HG02798 (cell line): ENCODE results near the gene CABP1.

Experiments used
- ATAC-seq: cut with Tn5 transposase; IDR thresholded peaks from one replicate; pipeline ENCODE4 v1.9.1; 2021; ENCODE audit warnings: mild to moderate bottlenecking; ENCODE audit not compliant: unreplicated experiment, poor library complexity

CABP1 gene

GRCh38 chr12:120689397-120690082 is 49.1 kb downstream of the CABP1 start:
- ATAC-seq: no peak

DNA sequence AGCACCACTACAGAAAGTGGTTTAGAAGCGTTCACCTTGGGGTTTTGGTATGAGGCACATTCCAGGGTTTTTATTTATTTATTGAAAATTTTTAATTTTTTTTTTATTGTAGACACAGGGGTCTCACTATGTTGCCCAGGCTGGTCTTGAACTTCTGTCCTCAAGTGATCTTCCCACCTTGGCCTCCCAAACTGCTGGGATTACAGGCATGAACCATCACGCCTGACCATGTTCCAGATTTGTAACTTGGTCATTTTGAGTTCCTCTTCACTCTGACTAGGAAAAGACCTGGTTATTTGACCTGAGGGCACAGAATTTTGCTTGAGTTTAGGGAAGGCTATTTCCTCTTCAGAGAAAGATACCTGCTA is 49.6 kb downstream of the CABP1 start:
- ATAC-seq: no peak

- ATAC-seq: no peak
Observed at GRCh38 chr12:120690978-120691377, 50.6 kb downstream of the CABP1 start.

DNA sequence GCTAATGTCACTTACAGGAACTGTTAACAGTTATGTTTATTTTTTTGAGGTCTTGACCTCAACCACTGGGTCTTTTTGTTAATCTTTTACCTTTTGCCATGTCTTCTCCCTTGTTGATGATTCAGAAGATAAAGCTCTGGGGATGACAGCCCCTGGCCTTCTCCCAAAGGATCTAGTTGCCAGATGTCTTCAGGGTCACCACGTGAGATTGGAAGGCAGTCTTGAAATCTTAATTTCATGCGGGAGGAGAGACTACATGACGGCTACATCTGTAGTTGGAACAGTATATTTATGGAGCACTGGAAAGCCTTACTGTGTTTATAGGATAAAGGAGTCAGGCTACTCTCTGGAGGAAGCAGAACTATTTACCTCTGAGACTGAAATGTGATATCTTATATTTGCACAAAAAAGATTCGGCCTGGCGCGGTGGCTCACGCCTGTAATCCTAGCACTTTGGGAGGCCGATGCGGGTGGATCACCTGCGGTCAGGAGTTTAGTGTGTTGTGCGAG is 52.2 kb downstream of the CABP1 start:
- no peak for ATAC-seq

DNA sequence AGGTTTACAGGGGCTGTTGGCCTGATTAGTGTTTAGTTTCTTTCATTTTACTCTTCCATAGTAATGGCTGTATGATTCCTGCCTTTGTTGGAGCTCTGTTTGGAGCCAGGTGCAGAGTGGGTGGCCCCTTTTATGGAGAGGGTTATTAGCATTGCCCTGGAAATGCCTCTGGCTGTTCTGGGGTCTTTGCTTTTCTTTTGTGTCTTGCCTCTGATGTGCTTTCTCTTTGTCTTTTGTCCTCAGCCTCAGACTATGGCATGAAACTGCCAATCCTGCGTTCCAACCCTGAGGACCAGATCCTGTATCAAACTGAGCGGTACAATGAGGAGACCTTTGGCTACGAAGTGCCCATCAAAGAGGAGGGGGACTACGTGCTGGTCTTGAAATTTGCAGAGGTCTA is 53.4 kb downstream of the CABP1 start:
- no peak for ATAC-seq

DNA sequence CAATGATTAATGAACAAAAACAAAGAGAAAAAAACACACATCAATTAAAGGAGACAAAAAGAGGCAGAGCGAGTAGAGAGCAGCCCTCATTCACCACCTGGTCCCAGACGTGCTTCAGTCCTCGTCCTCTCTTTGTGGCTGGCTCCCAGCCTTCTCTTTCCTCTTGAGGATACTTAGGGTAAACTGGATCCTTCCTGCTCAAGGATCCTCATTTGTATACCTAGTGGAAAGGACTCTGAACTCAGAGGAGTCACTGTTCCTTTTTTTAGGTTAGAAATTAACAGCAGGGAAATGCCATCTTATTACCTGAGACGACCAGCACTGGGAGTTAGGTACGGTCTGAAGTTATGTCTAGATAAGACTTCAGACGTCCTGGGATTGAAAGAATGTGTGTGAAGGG is 56.2 kb downstream of the CABP1 start:
- ATAC-seq: no peak

DNA sequence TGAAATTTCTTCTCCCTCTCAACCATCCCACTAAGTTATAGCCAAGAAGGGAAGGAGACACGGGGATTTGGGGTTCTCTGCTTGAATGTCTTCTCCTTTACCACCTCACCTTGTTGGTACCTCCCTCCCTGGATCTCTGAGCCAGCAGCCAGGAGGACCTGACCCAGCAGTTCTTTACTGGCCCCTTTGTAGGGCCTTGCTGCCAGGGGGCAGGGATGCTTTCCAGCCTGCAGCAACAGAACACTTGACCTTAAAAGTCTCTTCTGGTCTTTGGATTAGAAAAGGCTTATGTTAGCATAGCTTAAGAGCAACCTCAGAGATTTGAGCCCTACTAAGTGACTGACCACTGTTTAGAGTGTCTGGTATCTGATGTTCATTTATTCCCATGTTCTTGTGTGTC is 56.9 kb downstream of the CABP1 start:
- ATAC-seq: no peak

DNA sequence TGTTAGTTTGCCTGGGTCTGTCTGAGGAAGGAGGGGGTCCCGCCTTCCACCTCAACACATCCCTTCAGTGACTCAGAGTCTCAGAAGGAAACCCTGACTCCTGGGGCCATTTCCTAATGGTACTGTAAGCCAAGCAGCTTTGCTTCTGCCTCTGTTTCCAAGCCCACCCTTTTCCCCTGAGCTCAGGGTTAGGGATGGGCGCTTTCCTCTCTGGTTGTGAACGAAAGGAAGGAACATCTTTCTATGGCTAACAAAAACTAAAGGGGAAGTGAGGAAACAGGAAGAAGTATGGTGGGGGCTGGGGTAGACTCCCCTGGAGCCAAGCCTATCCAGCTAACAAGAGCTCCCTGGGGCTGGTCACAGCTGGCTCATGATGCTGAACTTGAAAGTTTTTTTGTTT is 58.2 kb downstream of the CABP1 start:
- ATAC-seq: no peak

DNA sequence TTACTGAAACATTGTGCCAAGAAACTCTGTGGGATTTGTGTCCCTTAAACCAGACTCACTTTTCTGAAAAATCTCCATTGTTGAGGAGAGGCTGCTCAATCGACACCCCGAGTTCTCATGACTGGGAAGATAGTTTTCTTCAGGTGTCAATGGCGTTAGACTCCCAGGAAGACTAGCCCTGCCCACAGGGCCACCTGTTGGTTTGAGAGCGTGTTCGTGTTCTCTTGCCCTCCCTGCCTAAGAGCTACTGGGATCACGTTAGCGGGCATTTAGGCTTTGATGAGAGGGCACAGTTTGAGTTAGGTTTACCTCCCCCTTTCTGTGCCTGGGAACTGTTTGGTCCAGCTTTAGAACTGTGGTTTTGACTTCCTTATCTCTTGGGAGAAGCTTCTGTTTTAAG is 59.1 kb downstream of the CABP1 start:
- no peak for ATAC-seq

DNA sequence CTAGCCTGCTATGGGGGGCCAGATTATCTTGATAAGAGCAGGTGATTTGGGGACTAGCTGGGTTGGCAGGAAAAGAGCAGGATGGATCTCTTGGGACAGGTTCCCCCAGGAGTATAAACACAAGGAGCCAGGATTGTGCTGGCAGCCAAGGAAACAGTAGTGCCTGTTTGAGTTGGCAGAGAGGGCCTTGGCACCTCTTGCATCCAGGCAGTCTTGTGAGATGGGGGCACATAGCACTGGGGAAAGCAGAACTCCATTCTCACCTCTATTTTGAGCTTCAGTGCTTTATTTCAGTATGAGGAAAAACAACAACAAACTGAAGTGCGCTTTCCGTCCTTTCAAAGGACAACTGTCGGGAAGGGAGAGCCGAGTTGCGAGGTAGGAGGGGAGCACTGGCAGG is 60.5 kb downstream of the CABP1 start:
- no peak for ATAC-seq

GRCh38 chr12:120702637-120703036 is 62.2 kb downstream of the CABP1 start:
- no peak for ATAC-seq

GRCh38 chr12:120703311-120703942 is 63.0 kb downstream of the CABP1 start:
- ATAC-seq: no peak

GRCh38 chr12:120705618-120706017 is 65.2 kb downstream of the CABP1 start:
- no peak for ATAC-seq

- ATAC-seq: no peak
Observed at GRCh38 chr12:120706029-120706428, 65.6 kb downstream of the CABP1 start.

DNA sequence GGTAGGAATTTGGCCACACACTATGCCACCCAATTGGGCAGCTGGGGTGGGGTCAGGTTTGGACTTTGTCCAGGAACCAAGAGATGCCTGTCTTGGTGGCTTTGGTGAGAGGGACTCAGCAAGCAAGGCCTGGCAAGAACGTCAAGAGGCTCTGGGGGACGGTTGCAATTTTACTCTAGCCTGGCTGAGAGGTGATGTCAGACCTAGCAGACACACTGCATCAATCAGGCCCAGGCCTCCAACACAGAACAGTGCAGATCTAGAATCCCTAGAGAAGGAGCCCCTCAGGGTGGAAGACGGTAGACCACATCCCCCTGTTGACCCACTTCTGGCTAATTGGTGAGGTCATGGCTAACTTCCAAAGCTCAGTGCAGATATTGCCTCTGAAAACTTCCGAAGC is 68.2 kb downstream of the CABP1 start:
- ATAC-seq: no peak

- ATAC-seq: peak; percentile 74
Observed at GRCh38 chr12:120710031-120710804, 69.8 kb downstream of the CABP1 start, which contains the start of gene UNC119B. Gene UNC119B (plus strand): TSS chr12:120710458. CDS start chr12:120710475, 17 bp downstream.

DNA sequence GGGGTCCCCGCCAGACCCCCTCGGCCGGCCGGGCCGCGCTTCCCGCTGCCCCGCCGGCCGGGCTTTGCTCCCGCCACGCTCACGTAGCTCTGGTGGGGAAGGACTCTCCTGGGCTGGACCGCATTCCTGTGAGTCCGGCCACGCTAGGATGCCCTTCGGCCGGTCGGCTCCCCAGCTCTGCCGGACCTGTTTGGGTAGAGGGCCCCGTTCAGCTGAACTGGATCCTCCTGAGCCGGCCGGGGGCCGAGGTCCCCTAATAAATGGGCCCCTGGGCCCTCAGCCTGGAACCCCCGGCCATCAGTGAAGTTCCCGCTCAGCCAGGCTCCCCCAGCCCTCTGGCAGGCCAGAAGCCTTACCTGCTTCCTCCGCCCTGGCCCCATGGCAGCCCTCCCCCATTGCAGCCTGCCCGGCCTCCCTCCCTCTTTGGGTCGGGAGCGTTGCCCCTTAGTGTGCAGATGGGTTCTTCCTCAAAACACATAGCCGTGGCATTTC is 70.4 kb downstream of the CABP1 start:
- ATAC-seq: peak; percentile 17

GRCh38 chr12:120711411-120711810 is 71.0 kb downstream of the CABP1 start:
- ATAC-seq: no peak

GRCh38 chr12:120712610-120713009 is 72.2 kb downstream of the CABP1 start:
- no peak for ATAC-seq

DNA sequence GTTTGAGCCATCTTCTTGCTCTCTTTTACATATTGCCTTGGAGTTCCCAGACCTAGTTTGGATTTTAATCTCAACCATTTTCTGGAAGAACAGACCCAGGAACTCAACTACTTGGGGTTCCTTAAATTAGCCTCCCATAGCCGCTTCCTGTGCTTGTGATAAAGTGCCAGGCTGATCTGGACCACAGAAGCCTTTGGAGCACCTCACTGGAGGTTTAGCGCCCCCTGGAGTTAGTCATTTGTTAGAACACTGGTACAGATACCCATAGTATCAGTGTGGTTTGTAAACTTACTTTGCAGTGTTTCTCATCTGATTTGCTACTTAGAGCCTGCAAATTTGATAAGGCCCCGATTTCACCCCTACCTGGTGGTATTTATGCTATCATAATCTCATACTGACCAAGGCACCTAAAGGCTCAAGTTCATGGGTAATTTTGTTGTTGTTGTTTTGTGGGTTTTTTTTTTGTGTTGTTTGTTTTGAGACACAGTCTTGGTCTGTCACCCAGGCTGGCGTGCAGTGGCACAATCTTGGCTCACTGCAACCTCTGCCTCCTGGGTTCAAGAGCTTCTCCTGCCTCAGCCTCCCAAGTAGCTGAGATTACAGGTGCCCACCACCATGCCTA is 73.5 kb downstream of the CABP1 start:
- peak; percentile 35 for ATAC-seq
